ENCODE results near the gene CALHM1.

DNA sequence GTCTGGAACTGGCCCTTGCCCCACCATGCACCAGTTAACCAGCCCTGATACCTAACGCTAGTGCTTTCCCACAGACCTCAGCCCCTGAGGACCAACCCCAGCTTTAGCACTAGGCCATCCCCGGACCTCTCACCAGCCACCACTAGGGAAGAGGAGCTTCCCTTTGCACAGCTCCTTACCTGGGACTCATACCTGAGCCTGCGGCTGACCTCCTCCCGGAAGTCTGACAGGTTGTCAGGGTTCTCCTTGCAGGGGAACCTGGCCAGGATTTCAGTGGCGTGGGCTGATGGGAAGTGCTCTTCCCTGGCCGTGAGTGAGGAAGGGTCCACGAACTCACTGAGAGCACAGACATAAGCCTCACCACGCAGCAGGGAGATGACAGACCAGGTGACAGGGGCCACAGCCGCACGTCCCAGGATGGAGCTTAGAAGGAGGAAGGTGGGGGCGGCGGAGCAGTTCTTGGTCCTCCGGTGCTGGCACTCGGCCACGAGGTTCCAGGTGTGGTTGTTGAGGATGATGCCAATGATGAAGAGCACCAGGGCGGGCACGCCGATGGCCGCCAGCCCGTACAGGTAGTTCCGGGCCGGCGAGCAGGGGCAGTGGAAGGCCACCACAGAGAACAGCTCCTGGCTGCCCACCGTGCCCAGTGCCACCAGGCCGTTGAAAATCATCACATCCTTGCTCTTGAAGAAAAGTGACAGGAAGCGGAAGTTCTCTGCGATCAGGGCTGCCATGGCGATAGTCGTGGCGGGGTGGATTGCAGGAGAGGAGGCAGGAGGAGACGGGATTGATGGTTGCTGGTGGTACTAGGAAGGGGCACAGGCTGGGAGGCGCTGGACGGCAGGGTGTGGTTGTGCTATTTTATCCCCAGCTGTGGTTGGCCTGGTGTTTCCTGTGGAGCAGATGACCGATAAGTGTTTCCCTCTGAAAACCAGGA is 9.2 kb downstream of the CALHM1 start:
- TF ChIP-seq, protein P1, sequence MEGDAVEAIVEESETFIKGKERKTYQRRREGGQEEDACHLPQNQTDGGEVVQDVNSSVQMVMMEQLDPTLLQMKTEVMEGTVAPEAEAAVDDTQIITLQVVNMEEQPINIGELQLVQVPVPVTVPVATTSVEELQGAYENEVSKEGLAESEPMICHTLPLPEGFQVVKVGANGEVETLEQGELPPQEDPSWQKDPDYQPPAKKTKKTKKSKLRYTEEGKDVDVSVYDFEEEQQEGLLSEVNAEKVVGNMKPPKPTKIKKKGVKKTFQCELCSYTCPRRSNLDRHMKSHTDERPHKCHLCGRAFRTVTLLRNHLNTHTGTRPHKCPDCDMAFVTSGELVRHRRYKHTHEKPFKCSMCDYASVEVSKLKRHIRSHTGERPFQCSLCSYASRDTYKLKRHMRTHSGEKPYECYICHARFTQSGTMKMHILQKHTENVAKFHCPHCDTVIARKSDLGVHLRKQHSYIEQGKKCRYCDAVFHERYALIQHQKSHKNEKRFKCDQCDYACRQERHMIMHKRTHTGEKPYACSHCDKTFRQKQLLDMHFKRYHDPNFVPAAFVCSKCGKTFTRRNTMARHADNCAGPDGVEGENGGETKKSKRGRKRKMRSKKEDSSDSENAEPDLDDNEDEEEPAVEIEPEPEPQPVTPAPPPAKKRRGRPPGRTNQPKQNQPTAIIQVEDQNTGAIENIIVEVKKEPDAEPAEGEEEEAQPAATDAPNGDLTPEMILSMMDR (conservative IDR thresholded peaks at IDR 0.05; ENCODE audit: low read length): no peak
- no peak for TF ChIP-seq EZH2phosphoT487 (IDR thresholded peaks at IDR 0.05; ENCODE audit: borderline replicate concordance)
